Stimulated activated CD8-positive, alpha-beta memory T cell treated with anti-CD3 and anti-CD28 coated beads, Interleukin-15, amount 100 ng/mL, for 4 hours (primary cell): ENCODE results near the gene COL5A1.

Source experiments
- DNase-seq, 2 donors: peaks; one replicate each; pipeline ENCODE4 v3.0.0-alpha.2; 2020; ENCODE audit warnings: low read depth in 2 of 2

The COL5A1 gene

DNA sequence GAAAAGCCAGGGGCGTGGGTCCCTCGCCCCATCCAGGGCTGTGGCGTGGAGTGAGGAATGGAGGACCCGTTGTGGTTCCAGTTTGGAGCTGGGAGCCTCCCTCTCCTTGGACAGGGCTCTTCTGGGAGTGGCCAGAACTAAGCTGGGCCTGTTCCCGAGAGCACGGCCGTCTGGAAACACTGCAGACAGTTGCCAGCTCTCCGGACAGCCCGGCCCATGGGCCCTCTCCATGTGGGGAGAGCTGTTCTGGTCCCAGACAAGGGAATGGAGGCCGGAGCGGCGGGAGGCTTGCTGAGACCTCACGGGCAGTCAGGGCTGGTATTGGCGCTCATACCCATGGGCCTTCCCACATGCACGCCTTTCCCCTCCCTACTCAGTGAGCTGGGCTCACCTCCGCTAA is 193.8 kb downstream of the COL5A1 start:
- no peak for DNase-seq

GRCh38 chr9:134835987-134836386 is 194.4 kb downstream of the COL5A1 start:
- no peak for DNase-seq

- no peak for DNase-seq
Observed at GRCh38 chr9:134836406-134836970, 194.9 kb downstream of the COL5A1 start.

- no peak for DNase-seq
Observed at GRCh38 chr9:134837529-134837928, 195.9 kb downstream of the COL5A1 start.

GRCh38 chr9:134838651-134839454 is 197.2 kb downstream of the COL5A1 start:
- no peak for DNase-seq

DNA sequence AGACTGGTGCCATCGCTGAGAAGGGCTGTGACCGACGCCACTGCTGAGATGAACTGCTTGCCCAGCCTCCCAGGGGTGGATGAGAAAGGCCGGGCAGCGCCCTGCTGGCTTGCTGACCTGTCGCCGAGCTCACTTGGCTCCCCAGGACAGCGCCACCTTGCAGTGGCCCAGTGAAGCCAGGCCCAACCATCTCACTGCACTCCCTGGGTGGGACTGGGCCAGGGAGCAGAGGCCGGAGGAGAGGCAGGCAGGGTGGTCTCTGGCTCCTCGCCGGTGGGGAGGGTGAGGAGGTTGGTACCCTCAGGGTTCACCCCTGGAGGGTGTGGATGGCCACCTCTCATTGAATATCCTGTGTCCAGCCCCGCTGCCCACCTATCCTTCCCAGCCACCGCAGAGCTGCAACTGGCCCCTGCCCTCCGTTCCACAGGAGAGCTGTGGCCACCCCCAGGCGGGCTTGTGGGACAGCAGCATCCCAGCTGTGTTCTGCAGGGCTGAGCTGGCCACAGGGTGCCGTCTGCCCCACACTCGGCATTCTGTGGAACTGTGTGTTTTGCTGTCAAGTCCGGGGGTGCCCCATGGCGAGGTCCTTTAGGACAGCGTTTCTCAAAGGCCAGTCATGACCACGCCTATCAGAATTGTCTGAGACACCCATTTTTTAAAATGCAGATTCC is 198.0 kb downstream of the COL5A1 start:
- no peak for DNase-seq

DNA sequence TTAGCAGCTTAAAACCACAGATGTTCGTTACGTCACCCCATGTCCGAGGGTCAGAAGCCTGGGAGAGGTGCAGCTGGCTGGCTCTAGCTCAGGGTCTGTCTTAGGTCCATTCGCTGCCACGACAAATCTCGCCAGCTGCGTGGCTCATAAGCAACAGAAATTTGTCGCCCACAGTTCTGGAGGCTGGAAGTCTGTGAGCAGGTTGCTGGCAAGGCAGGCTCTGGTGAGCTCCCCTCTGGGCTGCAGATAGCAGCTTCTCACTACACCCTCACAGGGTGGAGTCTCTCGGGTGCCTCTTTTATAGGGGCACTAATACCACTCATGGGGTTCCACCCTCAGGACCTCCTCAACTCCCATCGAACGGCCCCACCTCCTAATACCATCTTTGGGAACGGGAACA is 198.9 kb downstream of the COL5A1 start:
- DNase-seq, result no peak

DNA sequence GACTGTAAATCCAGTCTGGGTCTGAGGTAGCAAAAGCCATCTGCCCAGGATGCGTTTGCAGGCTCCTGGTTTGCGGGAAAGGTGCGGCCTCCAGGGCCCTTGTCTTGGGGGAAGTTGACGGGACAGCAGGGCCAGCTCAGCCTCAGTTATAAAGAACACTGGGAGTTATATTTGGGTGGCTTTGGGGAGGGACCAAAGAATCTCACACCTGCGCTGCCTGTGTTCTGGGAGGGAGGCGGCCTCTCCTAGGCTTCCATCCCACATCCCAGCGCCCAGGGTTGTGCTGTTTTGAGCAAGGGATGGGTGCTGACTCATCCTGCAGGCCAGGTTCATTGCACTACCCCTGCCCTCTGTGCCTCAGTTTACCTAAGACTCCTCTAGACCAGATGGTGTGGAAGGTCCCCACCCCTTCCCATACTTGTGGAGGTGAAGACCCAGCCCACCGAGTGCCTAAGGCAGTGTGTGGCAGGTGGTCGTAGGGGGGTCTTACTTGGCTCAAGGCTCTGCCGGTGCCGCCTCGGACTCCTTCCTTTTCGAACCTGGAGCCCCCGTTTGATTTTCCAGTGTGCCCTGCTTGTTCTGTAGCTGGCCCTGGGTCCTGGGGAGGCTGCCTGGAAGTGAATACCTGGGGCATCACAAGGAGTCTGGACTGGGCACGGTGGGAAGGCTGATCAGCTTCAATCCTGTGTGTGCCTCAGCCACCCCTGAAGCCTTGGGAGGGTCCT is 199.7 kb downstream of the COL5A1 start:
- no peak for DNase-seq

GRCh38 chr9:134842321-134842720 is 200.7 kb downstream of the COL5A1 start:
- DNase-seq, result no peak

DNA sequence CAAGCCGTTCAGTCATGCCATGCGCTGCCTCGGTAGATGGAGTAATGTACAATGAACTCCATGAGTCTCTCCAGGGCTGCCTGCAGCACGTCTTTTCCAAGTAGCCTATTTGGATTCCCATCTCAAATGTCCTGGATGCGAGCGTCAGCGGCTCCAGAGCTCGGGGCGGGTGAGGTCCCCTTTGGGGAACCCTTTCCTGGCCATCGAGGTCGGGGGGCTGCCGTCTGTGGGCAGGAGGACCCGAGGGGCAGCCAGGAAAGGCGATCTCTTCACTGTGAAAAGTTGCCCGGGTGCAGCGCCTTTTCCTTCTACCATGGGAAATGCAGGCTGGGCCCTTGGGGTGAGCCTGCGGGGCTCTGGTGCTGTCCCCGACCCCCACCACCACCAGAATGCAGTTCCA is 202.1 kb downstream of the COL5A1 start:
- DNase-seq, result no peak

GRCh38 chr9:134844821-134845220 is 203.2 kb downstream of the COL5A1 start:
- no peak for DNase-seq

DNA sequence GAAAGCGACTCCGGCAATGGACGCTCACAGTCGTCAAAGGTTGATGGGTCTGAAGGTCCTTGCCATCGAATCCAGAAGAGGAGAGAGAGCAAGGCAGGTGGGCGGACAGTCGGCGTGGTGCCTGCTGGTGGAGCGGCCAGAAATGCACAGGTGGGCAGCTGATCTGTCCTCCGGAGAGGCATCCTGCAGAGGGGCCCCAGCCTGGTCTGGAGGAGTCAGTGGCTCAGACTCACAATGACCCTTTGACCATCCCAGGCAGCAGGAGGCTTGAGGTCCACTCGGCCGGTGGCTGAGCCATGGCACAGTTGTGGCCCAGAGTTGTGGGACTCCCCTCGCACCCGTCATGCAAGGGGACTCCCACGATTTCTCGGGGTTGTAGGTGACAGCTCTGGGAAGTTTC is 204.6 kb downstream of the COL5A1 start:
- DNase-seq, result no peak

- DNase-seq, result no peak
Observed at GRCh38 chr9:134846699-134847098, 205.1 kb downstream of the COL5A1 start.

DNA sequence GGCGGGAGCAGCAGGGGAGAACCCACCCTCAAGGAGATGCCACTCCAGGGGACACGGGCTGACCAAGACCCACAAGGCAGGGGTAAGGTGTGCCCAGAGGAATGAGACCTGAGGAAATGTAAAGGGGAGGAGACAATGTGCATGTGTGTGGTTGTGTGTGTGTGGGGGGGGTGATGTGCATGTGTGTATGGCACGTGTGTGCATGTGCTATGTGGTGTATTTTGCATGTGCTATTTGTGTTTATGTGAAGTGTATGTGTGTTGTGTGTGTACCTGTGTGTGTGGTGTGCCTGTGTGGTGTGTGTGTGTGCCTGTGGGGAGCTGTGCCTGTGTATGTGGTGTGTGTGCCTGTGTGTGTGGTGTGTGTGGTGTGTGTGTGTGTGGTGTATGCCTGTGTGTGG is 205.5 kb downstream of the COL5A1 start:
- DNase-seq, result no peak

DNA sequence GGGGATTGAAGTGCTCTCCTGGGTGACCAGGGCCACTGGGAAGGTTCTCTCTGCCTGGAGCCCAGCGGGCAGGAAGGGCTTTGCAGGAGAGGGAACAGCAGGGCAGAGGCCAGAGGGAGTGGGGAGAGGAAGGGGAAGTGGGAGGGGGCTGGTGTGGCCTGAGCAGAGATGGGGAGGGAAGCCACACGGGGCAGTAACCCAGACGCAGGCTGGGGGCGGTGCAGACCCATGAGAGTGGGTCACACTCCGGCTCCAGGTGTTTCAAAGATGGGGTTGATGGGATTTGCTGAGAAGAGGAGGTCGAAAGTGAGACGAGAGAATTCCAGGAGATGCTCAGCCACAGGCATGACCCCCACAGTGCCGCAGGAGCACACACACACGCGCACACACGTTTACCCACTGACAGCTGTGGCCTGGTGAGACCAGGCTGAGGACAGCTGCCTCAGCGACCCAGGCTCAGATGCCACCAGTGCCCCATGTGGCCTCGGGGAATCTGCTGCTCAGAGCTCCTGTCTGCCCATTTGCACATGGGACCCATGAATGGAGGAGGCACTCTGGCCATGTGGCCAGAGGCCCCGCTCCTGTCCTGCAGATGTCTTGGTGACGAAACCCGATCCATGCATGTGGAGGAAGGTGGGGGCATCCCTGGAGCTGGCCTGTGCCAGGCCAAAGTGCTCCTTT is 206.3 kb downstream of the COL5A1 start:
- no peak for DNase-seq

- DNase-seq, result no peak
Observed at GRCh38 chr9:134848504-134848903, 206.9 kb downstream of the COL5A1 start.

DNA sequence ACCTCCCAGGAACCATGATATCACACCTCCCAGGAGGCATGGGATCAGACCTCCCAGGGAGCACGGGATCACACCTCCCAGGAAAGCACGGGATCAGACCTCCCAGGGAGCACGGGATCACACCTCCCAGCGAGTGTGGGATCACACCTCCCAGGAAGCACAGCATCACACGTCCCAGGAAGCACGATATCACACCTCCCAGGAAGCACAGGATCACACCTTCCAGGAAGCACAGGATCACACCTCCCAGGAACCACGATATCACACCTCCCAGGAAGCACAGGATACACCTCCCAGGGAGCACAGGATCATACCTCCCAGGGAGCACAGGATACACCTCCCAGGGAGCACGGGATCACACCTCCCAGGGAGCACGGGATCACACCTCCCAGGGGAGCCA is 209.0 kb downstream of the COL5A1 start:
- DNase-seq, result no peak

DNA sequence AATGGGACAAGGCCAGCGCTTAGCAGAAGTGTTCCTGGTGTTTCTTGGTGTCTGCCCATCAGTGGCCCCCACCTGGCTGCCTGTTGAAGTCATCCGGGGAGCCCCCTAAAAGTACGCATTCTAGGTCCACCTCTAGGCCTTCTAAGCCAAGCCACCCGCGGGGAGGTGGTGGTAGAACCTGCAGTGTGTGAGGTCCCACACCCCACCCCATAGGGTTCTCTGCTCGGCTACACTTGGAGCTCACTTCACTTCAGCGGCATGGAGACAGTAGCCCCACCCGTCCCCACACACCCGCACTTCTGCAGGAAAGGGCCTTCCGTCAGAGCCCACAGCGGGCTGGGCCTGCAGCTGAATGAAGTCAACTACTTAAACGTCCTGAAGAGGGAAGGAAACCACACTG is 209.4 kb downstream of the COL5A1 start:
- no peak for DNase-seq

DNA sequence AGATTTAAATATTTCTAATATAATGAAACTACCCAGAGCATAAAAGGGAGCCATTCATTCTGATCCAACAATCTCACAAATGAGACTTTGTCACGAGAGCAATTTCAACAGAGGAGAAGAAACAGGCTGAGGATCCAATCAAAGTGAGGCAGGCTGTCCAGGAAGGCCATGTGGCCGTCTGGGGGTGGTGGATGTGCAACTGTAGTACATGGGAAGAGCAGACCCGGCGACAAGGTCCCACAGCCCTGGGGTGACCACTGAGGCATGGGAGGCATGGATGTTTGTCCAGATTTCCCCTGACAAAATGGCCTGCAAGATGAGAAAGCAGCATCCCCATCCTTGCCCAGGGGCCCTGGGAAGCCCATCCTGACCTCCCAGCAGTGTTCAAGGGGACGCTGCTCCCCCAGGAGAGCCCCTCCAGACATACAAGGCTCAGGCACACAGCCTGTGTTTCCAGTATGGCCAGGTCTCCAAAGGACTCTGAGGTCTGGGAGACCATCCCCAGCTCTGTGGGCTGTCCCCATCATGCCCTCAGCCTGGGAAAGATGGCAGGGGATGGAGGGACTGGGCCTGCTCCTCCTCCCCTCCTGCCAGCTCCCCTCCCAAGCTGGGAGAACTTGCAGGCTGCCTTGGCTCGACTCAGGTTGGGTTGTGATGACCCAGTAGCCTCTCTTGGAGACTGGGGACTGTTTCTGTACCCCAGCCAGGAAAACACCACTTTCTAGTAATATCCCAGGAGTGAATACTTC is 211.5 kb downstream of the COL5A1 start:
- DNase-seq, result no peak

DNA sequence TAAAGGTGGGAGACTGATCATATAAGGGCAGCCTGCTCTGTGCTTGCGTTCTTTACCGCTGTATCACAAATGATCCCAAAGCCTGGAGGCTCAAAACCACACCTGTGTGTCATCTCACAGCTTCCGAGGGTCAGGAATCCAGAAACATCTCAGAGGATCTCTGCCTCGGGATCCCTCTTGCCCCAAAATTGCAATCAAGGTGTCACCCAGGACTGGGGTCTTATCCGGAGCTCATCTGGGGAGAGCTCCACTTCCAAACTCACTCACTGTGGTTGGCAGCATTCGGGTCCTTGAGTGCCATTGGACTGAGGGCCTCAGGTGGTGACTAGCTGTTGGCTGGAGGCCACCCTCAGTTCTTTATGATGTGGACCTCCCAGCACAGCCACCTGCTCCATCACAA is 212.3 kb downstream of the COL5A1 start:
- DNase-seq, result no peak

GRCh38 chr9:134854541-134854981 is 213.0 kb downstream of the COL5A1 start:
- no peak for DNase-seq
